ENCODE measurements around the gene NOTCH3. TPM values are rescaled to one million over a fixed set of nuclear protein-coding genes. Genes with fewer than 3 reads are reported as not detected.
A peak's percentile ranks its signal among the peaks of the same experiment; 100 is the strongest.

Gene NOTCH3
- total RNA-seq, 1 experiment from 2014 or later = 153 TPM

DNA sequence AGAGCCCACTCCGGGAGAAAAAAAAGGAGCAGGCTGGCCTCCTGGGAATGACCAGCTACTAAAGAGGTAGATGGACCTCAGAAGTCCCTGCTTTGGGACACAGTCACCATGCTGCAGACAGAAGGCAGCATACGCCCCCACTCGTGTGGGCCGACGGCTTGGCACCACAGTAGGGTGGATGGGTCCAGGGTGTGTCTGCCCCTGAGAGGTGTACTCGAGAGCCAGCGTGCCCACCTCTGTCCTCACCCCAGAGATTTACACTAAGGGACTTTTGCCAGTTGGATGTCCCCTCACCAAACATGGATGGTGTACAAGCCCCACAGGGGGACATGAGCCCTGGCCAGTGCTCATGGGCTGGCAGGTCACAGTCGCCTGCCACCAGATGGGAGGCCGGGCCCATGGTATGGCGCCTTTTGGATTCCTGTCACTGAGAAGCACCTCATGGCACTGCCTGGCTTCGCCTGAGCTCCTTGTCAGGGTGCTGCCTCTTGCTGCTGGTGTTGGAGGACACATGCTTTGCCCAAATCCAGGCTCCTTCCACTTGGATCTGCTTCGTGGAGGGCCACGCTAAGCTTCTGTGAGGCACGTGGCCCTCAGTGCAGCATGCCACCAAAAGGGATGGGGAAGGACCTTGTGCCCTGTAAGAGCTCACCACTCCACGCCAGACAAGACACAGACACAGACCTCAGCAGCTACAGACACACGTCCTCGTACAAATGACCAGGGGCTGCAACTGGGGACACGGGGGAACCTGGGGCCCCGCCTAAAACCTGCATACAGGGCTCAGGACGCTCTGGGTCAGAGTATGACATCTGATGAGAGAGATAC is 44.8 kb upstream of the NOTCH3 start (continued):
- TF ChIP-seq MAX (CRISPR knock-in tag; IDR thresholded peaks at IDR 0.05) (no peak), ZNF423 (CRISPR knock-in tag; IDR thresholded peaks at IDR 0.05) (no peak), ZNF416 (CRISPR knock-in tag; IDR thresholded peaks at IDR 0.05) (no peak)
- TF ChIP-seq, protein P1, sequence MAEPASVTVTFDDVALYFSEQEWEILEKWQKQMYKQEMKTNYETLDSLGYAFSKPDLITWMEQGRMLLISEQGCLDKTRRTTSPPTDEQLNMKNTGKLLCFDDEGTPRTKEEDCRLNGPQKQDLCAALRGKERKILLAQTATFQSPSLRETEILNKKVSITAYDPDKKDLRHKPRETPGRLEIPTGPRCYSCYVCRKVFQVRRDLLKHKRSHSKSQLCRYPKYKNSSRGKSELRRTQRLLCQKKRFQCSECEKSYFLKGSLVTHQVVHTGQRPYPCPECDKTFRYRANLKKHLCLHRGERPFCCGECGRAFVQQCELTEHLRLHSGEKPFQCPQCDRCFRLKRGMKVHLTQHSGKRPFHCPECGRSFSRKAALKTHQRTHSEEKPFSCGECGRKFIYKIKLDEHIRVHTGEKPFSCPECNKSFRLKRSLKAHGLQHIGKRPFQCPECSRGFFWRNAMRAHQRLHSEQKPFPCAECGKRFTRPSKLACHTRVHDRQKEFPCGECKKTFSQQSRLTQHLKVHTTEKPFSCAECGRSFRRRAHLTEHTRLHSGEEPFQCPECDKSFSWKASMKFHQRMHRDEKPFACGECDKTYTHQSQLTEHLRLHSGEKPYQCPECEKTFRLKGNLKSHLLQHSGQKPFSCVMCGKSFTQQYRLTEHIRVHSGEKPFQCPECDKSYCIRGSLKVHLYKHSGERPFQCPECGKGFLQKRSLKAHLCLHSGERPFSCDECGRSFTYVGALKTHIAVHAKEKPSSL (CRISPR knock-in tag; conservative IDR thresholded peaks at IDR 0.05) = no peak

- Mint-ChIP-seq H3K36me3 (peaks cover 42% of the 10 kb centered on the region), H3K4me1 (no peaks in the 10 kb centered on the region), H3K4me3 (no peak overlapping the region), H3K27me3 (ENCODE audit: low read depth) (no peaks in the 10 kb centered on the region), H3K9me3 (no peaks in the 10 kb centered on the region), H3K27ac (peak overlapping the region; percentile 49; the same call in 1 of the 2 replicates)
- no peak for TF ChIP-seq NFYB (CRISPR knock-in tag; conservative IDR thresholded peaks at IDR 0.05; ENCODE audit: low read depth)
- TF ChIP-seq ATF3 (CRISPR knock-in tag; conservative IDR thresholded peaks at IDR 0.05) = no peak
- TF ChIP-seq, protein P2, sequence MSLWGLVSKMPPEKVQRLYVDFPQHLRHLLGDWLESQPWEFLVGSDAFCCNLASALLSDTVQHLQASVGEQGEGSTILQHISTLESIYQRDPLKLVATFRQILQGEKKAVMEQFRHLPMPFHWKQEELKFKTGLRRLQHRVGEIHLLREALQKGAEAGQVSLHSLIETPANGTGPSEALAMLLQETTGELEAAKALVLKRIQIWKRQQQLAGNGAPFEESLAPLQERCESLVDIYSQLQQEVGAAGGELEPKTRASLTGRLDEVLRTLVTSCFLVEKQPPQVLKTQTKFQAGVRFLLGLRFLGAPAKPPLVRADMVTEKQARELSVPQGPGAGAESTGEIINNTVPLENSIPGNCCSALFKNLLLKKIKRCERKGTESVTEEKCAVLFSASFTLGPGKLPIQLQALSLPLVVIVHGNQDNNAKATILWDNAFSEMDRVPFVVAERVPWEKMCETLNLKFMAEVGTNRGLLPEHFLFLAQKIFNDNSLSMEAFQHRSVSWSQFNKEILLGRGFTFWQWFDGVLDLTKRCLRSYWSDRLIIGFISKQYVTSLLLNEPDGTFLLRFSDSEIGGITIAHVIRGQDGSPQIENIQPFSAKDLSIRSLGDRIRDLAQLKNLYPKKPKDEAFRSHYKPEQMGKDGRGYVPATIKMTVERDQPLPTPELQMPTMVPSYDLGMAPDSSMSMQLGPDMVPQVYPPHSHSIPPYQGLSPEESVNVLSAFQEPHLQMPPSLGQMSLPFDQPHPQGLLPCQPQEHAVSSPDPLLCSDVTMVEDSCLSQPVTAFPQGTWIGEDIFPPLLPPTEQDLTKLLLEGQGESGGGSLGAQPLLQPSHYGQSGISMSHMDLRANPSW (CRISPR knock-in tag; conservative IDR thresholded peaks at IDR 0.05; ENCODE audit: low read depth) = no peak
- no peak for TF ChIP-seq RELA (CRISPR knock-in tag; IDR thresholded peaks at IDR 0.05; ENCODE audit: borderline replicate concordance)
- TF ChIP-seq, protein P3, sequence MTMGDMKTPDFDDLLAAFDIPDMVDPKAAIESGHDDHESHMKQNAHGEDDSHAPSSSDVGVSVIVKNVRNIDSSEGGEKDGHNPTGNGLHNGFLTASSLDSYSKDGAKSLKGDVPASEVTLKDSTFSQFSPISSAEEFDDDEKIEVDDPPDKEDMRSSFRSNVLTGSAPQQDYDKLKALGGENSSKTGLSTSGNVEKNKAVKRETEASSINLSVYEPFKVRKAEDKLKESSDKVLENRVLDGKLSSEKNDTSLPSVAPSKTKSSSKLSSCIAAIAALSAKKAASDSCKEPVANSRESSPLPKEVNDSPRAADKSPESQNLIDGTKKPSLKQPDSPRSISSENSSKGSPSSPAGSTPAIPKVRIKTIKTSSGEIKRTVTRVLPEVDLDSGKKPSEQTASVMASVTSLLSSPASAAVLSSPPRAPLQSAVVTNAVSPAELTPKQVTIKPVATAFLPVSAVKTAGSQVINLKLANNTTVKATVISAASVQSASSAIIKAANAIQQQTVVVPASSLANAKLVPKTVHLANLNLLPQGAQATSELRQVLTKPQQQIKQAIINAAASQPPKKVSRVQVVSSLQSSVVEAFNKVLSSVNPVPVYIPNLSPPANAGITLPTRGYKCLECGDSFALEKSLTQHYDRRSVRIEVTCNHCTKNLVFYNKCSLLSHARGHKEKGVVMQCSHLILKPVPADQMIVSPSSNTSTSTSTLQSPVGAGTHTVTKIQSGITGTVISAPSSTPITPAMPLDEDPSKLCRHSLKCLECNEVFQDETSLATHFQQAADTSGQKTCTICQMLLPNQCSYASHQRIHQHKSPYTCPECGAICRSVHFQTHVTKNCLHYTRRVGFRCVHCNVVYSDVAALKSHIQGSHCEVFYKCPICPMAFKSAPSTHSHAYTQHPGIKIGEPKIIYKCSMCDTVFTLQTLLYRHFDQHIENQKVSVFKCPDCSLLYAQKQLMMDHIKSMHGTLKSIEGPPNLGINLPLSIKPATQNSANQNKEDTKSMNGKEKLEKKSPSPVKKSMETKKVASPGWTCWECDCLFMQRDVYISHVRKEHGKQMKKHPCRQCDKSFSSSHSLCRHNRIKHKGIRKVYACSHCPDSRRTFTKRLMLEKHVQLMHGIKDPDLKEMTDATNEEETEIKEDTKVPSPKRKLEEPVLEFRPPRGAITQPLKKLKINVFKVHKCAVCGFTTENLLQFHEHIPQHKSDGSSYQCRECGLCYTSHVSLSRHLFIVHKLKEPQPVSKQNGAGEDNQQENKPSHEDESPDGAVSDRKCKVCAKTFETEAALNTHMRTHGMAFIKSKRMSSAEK (CRISPR knock-in tag; IDR thresholded peaks at IDR 0.05; ENCODE audit: borderline replicate concordance) = no peak
- no peak for TF ChIP-seq MAX (CRISPR knock-in tag; IDR thresholded peaks at IDR 0.05)
- TF ChIP-seq USF2 (CRISPR knock-in tag; IDR thresholded peaks at IDR 0.05) = no peak
- TF ChIP-seq IRF2 (CRISPR knock-in tag; IDR thresholded peaks at IDR 0.05; ENCODE audit: borderline replicate concordance, low read depth) = no peak
- TF ChIP-seq FOXJ3 (CRISPR knock-in tag; IDR thresholded peaks at IDR 0.05; ENCODE audit: borderline replicate concordance) = no peak
- CTCF ChIA-PET = interaction anchor here (1.0 to 6.9 kb wide), 3 partner anchors 7 to 143 kb away, joined by 3 to 54 read pairs (median 10); partner anchors contain the start of gene EPHX3
- ATAC-seq (no peak), DNase-seq (ENCODE audit: low spot score) (no peak)
- POLR2A ChIA-PET = interaction anchor here (1.1 kb wide), 1 partner anchor 135 kb away, joined by 3 read pairs; the partner anchor contains the start of gene AKAP8
These were observed 44.0 kb upstream of the NOTCH3 start for GRCh38 chr19:15244808-15245207.

All from WTC11 (cell line).